Astrocyte of the cerebellum (primary cell): ENCODE measurements around the gene CYCS.
A peak's percentile ranks its signal among the peaks of the same experiment; 100 is the strongest.

Experiments
- DNase-seq: peaks from one replicate; pipeline ENCODE4 v3.0.0-alpha.2; 2011; ENCODE audit warnings: low read depth
- H3K4me3 ChIP-seq: 2 replicates; pipeline ENCODE4 v1.5.1; 2011; ENCODE audit warnings: mild to moderate bottlenecking, low read depth, low read length, moderate library complexity
- in situ Hi-C: cut with HindIII; loops from 2 replicates; pipeline ENCODE4 v1.10.0; 2017; ENCODE audit warnings: low sequenced_read_pairs
- TF ChIP-seq, protein P1 (sequence below): IDR thresholded peaks from 2 replicates; pipeline ENCODE4 v1.5.1; 2012; ENCODE audit warnings: low read length, low read depth, moderate library complexity, mild to moderate bottlenecking; ENCODE audit errors: missing control alignments

Gene CYCS

GRCh38 chr7:25109276-25109675 is 15.8 kb downstream of the CYCS start:
- DNase-seq, result no peak
- H3K4me3 ChIP-seq, result no peak overlapping the region
- in situ Hi-C loops, result no loop called here
- TF ChIP-seq, protein P1, sequence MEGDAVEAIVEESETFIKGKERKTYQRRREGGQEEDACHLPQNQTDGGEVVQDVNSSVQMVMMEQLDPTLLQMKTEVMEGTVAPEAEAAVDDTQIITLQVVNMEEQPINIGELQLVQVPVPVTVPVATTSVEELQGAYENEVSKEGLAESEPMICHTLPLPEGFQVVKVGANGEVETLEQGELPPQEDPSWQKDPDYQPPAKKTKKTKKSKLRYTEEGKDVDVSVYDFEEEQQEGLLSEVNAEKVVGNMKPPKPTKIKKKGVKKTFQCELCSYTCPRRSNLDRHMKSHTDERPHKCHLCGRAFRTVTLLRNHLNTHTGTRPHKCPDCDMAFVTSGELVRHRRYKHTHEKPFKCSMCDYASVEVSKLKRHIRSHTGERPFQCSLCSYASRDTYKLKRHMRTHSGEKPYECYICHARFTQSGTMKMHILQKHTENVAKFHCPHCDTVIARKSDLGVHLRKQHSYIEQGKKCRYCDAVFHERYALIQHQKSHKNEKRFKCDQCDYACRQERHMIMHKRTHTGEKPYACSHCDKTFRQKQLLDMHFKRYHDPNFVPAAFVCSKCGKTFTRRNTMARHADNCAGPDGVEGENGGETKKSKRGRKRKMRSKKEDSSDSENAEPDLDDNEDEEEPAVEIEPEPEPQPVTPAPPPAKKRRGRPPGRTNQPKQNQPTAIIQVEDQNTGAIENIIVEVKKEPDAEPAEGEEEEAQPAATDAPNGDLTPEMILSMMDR, result no peak

DNA sequence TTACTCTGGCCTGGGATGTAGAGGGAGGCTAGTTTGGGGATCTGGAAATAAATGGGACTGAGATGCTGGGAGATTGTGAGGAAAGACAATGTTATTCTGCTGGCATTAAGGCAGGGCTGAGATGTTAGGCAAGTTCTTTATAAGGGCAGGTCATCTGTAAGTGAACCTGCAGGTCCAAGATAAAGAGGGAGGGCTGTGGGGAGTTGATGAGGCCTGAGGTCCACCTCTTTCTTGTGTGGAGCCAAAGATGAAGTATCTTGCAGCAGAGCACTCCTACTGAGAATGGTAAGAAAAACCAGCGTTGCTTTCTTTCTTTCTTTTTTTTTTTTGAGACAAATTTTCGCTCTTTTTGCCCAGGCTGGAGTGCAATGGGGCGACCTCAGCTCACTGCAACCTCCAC is 19.1 kb downstream of the CYCS start:
- no peak overlapping the region for H3K4me3 ChIP-seq
- no peak for DNase-seq
- in situ Hi-C loops, result no loop called here
- TF ChIP-seq, protein P1, result no peak

- TF ChIP-seq, protein P1, result no peak
- in situ Hi-C loops, result no loop called here
- no peak overlapping the region for H3K4me3 ChIP-seq
- DNase-seq, result no peak
Observed at GRCh38 chr7:25103773-25104172, 21.3 kb downstream of the CYCS start.

- no peak for DNase-seq
- in situ Hi-C loops, result no loop called here
- TF ChIP-seq, protein P1, result no peak
- H3K4me3 ChIP-seq, result no peak overlapping the region
Observed at GRCh38 chr7:25101817-25102216, 23.2 kb downstream of the CYCS start.

DNA sequence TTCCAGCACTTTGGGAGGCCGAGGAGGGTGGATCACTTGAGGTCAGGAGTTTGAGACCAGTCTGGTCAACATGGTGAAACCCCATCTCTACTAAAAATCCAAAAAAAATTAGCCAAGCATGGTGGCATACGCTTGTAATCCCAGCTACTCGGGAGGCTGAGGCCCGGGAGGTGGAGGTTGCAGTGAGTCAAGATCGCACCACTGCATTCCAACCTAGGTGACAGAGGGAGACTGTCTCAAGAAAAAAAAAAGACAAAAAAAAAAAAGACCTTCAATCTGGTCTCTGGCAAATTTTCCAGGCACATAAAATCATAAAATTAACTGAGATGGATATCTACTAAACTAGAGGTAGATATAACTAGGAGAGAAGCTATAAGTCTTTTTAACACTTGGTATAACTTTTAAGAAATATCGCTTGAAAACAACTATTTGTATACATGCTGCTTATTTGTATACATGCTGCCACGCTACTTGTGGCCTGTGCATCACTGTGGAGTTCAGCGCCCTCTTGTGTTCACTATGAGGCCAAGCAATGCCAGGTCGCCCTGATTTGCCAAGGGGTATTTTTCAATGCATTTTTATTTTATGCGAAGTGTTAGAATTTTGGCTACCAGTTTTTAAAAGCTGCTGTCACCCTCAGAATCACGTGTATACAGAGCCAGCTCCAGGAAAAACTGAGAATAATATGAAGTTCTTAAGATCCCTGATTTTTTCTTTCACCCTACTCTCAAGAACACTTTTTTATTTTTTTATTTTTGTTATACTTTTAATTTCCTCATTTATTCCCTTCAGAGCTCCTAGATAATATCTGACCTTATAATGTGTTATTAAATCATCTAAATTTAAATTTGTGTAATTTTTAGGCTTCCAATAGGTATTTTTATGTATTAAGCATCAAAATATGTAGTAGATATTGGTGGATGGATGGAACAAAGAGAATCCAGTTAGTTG is 26.7 kb downstream of the CYCS start:
- H3K4me3 ChIP-seq, result no peak overlapping the region
- TF ChIP-seq, protein P1, result peak; percentile 96
- in situ Hi-C loops, result no loop called here
- peak; percentile 31 for DNase-seq

DNA sequence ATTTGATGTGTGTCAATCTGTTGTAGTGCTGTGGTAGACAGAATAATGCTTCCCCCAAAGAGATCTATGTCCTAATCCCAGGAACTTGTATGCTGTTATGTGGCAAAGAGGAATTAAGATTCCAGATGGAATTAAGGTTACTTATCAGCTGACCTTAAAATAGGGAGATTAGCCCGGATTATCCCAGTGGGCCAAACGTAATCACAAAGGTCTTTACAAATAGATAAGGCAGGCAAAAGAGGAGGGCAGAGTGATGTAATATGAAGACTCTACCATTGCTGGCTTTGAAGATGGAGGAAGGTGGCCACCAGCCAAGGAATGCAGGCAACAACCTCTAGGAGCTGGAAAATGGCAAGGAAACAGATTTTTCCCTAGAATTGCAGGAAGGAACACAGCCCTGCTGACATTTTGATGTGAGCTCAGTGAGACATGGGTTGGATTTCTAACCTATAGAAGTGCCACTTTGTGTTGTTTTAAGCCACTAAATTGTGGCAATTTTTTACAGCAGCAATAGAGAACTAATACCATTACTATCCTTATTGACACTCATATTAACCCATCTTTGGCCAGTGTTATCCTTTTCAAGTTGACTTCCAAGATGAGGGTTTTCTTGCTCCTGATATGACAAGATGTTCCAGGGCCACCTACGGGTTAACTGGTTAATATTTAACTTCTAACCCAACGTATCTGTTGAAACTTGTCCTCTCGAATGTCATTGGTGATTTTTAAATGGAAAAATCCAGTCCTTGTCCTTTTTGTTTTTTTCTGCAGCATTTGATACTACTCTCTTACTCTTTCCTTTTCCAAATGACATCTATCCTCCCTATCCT is 29.3 kb downstream of the CYCS start:
- in situ Hi-C loops, result no loop called here
- no peak overlapping the region for H3K4me3 ChIP-seq
- TF ChIP-seq, protein P1, result no peak
- DNase-seq, result no peak
